ENCODE measurements around the gene KIFC1.
A peak's percentile ranks its signal among the peaks of the same experiment; 100 is the strongest.

Gene KIFC1

DNA sequence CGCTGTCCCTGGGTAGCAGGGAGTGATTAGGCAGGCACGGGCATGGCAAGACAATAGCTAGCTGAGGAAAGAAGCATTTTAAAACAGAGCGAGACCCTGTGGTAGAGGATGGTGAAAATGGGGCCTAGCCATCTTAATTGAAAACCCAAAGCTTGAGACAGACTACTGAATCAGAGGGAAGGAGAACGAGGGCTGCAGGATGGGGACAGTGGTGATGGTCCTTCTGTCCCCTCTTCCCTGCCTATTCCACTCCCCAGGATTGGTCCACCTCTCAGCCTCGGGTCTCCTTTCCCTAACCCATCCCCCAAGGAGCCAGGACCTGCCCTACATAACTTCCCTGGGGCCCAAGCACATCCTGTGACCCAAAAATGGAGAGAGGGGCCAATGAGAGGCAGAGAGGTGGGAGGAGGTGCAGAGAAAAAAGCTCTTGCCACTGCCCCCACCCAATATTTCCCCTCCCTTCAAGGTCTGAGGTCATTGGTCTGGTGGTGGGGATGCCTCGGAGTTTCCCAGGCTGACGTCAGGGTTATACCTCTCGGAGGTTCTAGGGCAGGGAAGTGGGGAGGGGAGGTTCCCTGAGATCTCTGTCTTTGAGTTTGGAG, 27.2 kb downstream of the KIFC1 start:
- Histone ChIP-seq H3K79me2 (ENCODE audit: control insufficient read depth, insufficient read depth, low read length, poor library complexity) (peaks cover 8% of the 10 kb centered on the region), H2BK5ac (ENCODE audit: low read depth, low read length, poor library complexity) (peak overlapping the region; percentile 2), H2BK120ac (ENCODE audit: insufficient read depth, low read length, poor library complexity) (peak overlapping the region; percentile 63), H3K9me3 (ENCODE audit: insufficient read depth, low read depth, low read length) (no peaks in the 10 kb centered on the region), H3K27me3 (ENCODE audit: insufficient read depth, low read length) (no peaks in the 10 kb centered on the region), H3K36me3 (ENCODE audit: control insufficient read depth in 1 of 2, insufficient read depth in 2 of 2, low read length in 2 of 2) (peaks cover 24 to 25% of the 10 kb centered on the region in 2 experiments), H3K4ac (ENCODE audit: low read depth, low read length) (peak overlapping the region; percentile 3), H3K4me2 (ENCODE audit: low read length) (peak overlapping the region; percentile 87), H4K8ac (ENCODE audit: low read depth, low read length) (peak overlapping the region; percentile 67), H2AK5ac (ENCODE audit: low read length) (peak overlapping the region; percentile 29), H3K14ac (ENCODE audit: low read length) (peak overlapping the region; percentile 22), H4K91ac (ENCODE audit: low read depth, low read length) (peak overlapping the region; percentile 76), H3K4me3 (ENCODE audit: low read depth, low read length) (no peak overlapping the region), H3K9ac (ENCODE audit: low read length) (peak overlapping the region; percentile 83), H3K79me1 (ENCODE audit: low read length) (peaks cover 17% of the 10 kb centered on the region), H2BK12ac (ENCODE audit: low read length) (peak overlapping the region; percentile 29), H2AFZ (ENCODE audit: insufficient read depth, low read length, poor library complexity) (peak overlapping the region; percentile 30), H3K23ac (ENCODE audit: low read length) (no peak overlapping the region), H3K18ac (ENCODE audit: low read length) (peak overlapping the region; percentile 22), H4K12ac (ENCODE audit: low read depth, low read length) (peak overlapping the region; percentile 68), H3K4me1 (ENCODE audit: control insufficient read depth in 1 of 2, insufficient read depth in 2 of 2, low read length in 2 of 2) (peaks cover 17 to 24% of the 10 kb centered on the region in 2 experiments), H3K27ac (ENCODE audit: low read depth, low read length) (peak overlapping the region; percentile 85)
- WGBS (ENCODE audit: extremely low coverage, insufficient coverage, insufficient read length) = no CpG with 5 or more reads among the region's 8 CpGs
- no peak for DNase-seq

DNA sequence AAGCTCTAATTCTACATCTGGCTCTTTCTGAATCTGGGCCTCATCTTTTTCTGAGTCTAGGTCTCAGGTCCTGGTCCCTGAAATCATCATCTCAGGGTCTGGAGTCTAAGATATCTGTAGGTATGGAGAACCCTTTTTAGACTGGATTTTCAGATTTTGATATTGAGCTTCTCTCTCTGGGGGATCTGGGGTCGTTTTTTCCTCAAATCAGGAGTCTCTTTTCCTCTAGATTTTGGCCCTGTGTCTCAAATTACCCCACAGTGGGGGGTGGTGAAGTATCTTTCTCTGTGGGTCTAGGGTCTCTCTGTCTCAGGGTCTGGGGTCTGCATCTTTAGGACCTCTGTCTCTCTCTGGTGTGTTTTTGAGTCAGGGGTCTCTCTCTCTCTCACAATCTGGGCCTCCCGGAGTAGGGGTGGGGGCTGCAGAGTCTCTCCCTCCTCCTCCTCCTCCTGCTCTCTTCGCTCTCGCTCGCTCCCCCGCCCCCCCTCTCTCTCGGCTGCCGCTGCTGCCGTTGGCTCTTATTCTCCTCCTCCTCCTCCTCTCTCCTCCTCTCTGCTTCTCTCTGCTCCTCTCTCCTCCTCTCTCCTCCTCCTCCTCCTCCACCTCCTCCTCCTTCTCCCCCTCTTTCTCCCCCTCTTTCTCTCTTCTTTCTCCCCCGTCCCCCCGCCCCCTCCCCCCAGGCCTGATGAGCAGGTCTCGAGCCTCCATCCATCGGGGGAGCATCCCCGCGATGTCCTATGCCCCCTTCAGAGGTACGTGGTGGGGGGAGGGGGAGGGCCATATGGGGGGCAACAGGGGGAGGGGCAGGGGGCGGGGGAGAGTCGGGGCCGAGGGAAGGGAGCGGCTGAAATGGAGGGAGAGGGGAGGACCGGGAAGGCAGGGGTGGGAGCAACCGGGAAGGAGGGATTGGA, 28.2 kb downstream of the KIFC1 start, which contains the start of gene SYNGAP1:
TSS of gene SYNGAP1 (plus strand) at position 486 of the 911 bp plus-strand sequence. CDS start at position 686, 200 bp downstream.
- Histone ChIP-seq H2BK120ac (ENCODE audit: insufficient read depth, low read length, poor library complexity) (peak within 1 kb of the TSS; percentile 63), H3K79me1 (ENCODE audit: low read length) (peaks cover 17% of the 10 kb centered on the region), H3K4me1 (ENCODE audit: control insufficient read depth in 1 of 2, insufficient read depth in 2 of 2, low read length in 2 of 2) (peaks cover 18 to 25% of the 10 kb centered on the region in 2 experiments), H2AFZ (ENCODE audit: insufficient read depth, low read length, poor library complexity) (peak within 1 kb of the TSS; percentile 28), H4K12ac (ENCODE audit: low read depth, low read length) (peak within 1 kb of the TSS; percentile 68), H3K23ac (ENCODE audit: low read length) (no peak within 1 kb of the TSS), H3K27me3 (ENCODE audit: insufficient read depth, low read length) (no peaks in the 10 kb centered on the region), H3K9ac (ENCODE audit: low read length) (no peak within 1 kb of the TSS), H3K79me2 (ENCODE audit: control insufficient read depth, insufficient read depth, low read length, poor library complexity) (peaks cover 8% of the 10 kb centered on the region), H3K18ac (ENCODE audit: low read length) (no peak within 1 kb of the TSS), H3K27ac (ENCODE audit: low read depth, low read length) (peak within 1 kb of the TSS; percentile 85), H4K91ac (ENCODE audit: low read depth, low read length) (peak within 1 kb of the TSS; percentile 76), H4K8ac (ENCODE audit: low read depth, low read length) (peak within 1 kb of the TSS; percentile 80), H3K9me3 (ENCODE audit: insufficient read depth, low read depth, low read length) (no peaks in the 10 kb centered on the region), H2BK12ac (ENCODE audit: low read length) (no peak within 1 kb of the TSS), H3K14ac (ENCODE audit: low read length) (peak within 1 kb of the TSS; percentile 16), H3K4me2 (ENCODE audit: low read length) (peak within 1 kb of the TSS; percentile 87), H3K36me3 (ENCODE audit: control insufficient read depth in 1 of 2, insufficient read depth in 2 of 2, low read length in 2 of 2) (peaks cover 15 to 16% of the 10 kb centered on the region in 2 experiments), H2AK5ac (ENCODE audit: low read length) (peak within 1 kb of the TSS; percentile 48), H2BK5ac (ENCODE audit: low read depth, low read length, poor library complexity) (peak within 1 kb of the TSS; percentile 14), H3K4ac (ENCODE audit: low read depth, low read length) (peak within 1 kb of the TSS; percentile 3), H3K4me3 (ENCODE audit: low read depth, low read length) (no peak within 1 kb of the TSS)
- WGBS (ENCODE audit: extremely low coverage, insufficient coverage, insufficient read length) = no CpG with 5 or more reads among the region's 22 CpGs
- DNase-seq = no peak

DNA sequence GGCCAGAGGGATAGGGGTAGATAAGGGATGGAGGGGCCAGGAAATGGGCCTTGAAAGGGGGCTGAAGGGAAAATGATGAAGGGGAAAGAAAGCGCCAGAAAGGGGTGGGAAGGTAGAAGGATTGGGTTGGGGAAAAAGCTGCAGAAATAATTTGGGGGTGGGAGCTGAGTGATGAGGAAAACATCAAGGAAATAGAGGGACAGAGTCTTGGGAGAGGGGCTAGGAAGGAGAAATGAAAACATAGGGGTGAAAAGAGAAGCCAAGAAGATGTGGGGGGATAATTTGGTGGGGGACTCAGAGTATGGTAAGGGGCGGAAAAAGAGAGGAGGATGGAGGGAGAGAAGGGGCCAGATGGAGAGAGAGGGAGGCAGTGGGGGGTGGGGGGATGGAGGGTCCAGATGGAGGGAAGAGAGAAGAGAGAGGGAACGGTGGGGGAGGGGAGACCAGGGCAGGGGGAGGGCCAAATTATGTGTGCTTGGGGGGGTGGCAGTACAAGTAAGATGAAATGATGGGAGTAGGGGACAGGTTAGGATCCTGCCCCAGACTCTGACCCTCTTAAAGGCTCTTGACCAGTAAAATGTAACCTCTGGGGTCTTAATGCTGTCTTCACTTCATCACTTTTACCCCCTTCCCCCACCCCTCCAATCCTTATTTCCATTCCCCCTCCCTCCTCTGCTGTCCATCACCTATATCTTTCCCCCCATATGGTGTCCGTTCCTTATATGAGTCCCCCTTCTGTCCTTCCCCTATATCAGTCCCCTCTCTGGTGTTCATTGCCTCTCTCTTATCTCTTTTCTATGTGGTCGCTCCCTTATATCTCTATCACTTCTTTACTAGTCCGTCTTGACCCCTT, 29.1 kb downstream of the KIFC1 start:
- H3K18ac ChIP-seq (ENCODE audit: low read length) = no peak overlapping the region
- H3K23ac ChIP-seq (ENCODE audit: low read length) = no peak overlapping the region
- H3K4me3 ChIP-seq (ENCODE audit: low read depth, low read length) = no peak overlapping the region
- H4K12ac ChIP-seq (ENCODE audit: low read depth, low read length) = no peak overlapping the region
- H2BK12ac ChIP-seq (ENCODE audit: low read length) = no peak overlapping the region
- no peaks in the 10 kb centered on the region for H3K9me3 ChIP-seq (ENCODE audit: insufficient read depth, low read depth, low read length)
- H2AK5ac ChIP-seq (ENCODE audit: low read length) = no peak overlapping the region
- no peak overlapping the region for H2BK5ac ChIP-seq (ENCODE audit: low read depth, low read length, poor library complexity)
- H3K4me1 ChIP-seq (ENCODE audit: control insufficient read depth in 1 of 2, insufficient read depth in 2 of 2, low read length in 2 of 2) = peaks cover 21 to 30% of the 10 kb centered on the region in 2 experiments
- H3K27ac ChIP-seq (ENCODE audit: low read depth, low read length) = no peak overlapping the region
- no peak overlapping the region for H2AFZ ChIP-seq (ENCODE audit: insufficient read depth, low read length, poor library complexity)
- 100% methylated on average over 2 of the region's 6 CpGs for WGBS (ENCODE audit: extremely low coverage, insufficient coverage, insufficient read length)
- peaks cover 12% of the 10 kb centered on the region for H3K79me2 ChIP-seq (ENCODE audit: control insufficient read depth, insufficient read depth, low read length, poor library complexity)
- H3K36me3 ChIP-seq (ENCODE audit: control insufficient read depth in 1 of 2, insufficient read depth in 2 of 2, low read length in 2 of 2) = peaks cover 6 to 7% of the 10 kb centered on the region in 2 experiments
- H3K79me1 ChIP-seq (ENCODE audit: low read length) = peaks cover 23% of the 10 kb centered on the region
- no peak overlapping the region for H4K91ac ChIP-seq (ENCODE audit: low read depth, low read length)
- H4K8ac ChIP-seq (ENCODE audit: low read depth, low read length) = peak overlapping the region; percentile 59
- no peak overlapping the region for H3K4ac ChIP-seq (ENCODE audit: low read depth, low read length)
- H2BK120ac ChIP-seq (ENCODE audit: insufficient read depth, low read length, poor library complexity) = no peak overlapping the region
- no peak for DNase-seq
- H3K14ac ChIP-seq (ENCODE audit: low read length) = no peak overlapping the region
- peak overlapping the region; percentile 41 for H3K4me2 ChIP-seq (ENCODE audit: low read length)
- no peaks in the 10 kb centered on the region for H3K27me3 ChIP-seq (ENCODE audit: insufficient read depth, low read length)
- no peak overlapping the region for H3K9ac ChIP-seq (ENCODE audit: low read length)

DNA sequence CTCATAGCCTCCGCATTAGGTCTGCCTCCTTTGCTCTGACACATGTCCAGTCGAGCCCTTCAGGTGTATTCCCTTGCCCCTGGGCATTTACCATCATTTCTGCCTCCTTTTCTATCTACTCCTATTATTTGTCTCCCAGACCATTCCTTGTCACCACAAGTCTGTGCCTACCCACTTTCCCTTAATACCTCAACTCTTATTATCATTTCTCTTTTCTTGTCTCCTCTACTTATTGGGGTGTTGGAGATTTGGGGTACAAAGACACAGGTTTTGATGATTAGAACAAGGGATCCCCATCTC, 29.7 kb downstream of the KIFC1 start:
- Histone ChIP-seq H3K9me3 (ENCODE audit: insufficient read depth, low read depth, low read length) (no peaks in the 10 kb centered on the region), H4K91ac (ENCODE audit: low read depth, low read length) (no peak overlapping the region), H3K23ac (ENCODE audit: low read length) (no peak overlapping the region), H3K18ac (ENCODE audit: low read length) (no peak overlapping the region), H3K27me3 (ENCODE audit: insufficient read depth, low read length) (no peaks in the 10 kb centered on the region), H3K9ac (ENCODE audit: low read length) (no peak overlapping the region), H3K79me1 (ENCODE audit: low read length) (peaks cover 24% of the 10 kb centered on the region), H3K14ac (ENCODE audit: low read length) (no peak overlapping the region), H3K27ac (ENCODE audit: low read depth, low read length) (no peak overlapping the region), H3K4me1 (ENCODE audit: control insufficient read depth in 1 of 2, insufficient read depth in 2 of 2, low read length in 2 of 2) (peaks cover 18 to 26% of the 10 kb centered on the region in 2 experiments), H2BK5ac (ENCODE audit: low read depth, low read length, poor library complexity) (no peak overlapping the region), H3K79me2 (ENCODE audit: control insufficient read depth, insufficient read depth, low read length, poor library complexity) (peaks cover 12% of the 10 kb centered on the region), H2BK12ac (ENCODE audit: low read length) (no peak overlapping the region), H4K12ac (ENCODE audit: low read depth, low read length) (no peak overlapping the region), H2BK120ac (ENCODE audit: insufficient read depth, low read length, poor library complexity) (no peak overlapping the region), H2AFZ (ENCODE audit: insufficient read depth, low read length, poor library complexity) (no peak overlapping the region), H2AK5ac (ENCODE audit: low read length) (no peak overlapping the region), H3K4me2 (ENCODE audit: low read length) (no peak overlapping the region), H3K36me3 (ENCODE audit: control insufficient read depth in 1 of 2, insufficient read depth in 2 of 2, low read length in 2 of 2) (peaks cover 3 to 4% of the 10 kb centered on the region in 2 experiments), H4K8ac (ENCODE audit: low read depth, low read length) (no peak overlapping the region), H3K4me3 (ENCODE audit: low read depth, low read length) (no peak overlapping the region), H3K4ac (ENCODE audit: low read depth, low read length) (no peak overlapping the region)
- WGBS (ENCODE audit: extremely low coverage, insufficient coverage, insufficient read length) = no CpG with 5 or more reads among the region's 2 CpGs
- no peak for DNase-seq

Measured in trophoblast cell (in vitro differentiated cells and primary cell).